ENCODE measurements around the gene DNAI2. TPM values are rescaled to one million over a fixed set of nuclear protein-coding genes. Genes with fewer than 3 reads are reported as not detected.

Gene DNAI2
- total RNA-seq, 1 experiment from 2014 or later, result not detected

DNA sequence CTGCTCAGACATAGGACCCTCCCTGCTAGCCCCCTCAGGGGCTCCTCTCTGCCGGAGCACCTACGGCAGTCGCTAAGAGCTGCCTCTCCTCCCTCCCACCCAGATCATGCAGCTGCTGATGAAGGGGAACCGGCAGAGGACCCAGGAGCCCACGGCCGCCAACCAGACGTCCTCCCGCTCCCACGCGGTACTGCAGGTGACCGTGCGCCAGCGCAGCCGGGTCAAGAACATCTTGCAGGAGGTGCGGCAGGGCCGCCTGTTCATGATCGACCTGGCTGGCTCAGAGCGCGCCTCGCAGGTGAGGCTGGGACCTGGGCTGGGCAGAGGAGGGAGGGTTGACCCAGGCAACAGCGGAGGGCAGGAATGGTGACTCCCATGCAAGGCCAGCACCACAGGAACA is 70.6 kb downstream of the DNAI2 start:
- TF ChIP-seq, protein P1, sequence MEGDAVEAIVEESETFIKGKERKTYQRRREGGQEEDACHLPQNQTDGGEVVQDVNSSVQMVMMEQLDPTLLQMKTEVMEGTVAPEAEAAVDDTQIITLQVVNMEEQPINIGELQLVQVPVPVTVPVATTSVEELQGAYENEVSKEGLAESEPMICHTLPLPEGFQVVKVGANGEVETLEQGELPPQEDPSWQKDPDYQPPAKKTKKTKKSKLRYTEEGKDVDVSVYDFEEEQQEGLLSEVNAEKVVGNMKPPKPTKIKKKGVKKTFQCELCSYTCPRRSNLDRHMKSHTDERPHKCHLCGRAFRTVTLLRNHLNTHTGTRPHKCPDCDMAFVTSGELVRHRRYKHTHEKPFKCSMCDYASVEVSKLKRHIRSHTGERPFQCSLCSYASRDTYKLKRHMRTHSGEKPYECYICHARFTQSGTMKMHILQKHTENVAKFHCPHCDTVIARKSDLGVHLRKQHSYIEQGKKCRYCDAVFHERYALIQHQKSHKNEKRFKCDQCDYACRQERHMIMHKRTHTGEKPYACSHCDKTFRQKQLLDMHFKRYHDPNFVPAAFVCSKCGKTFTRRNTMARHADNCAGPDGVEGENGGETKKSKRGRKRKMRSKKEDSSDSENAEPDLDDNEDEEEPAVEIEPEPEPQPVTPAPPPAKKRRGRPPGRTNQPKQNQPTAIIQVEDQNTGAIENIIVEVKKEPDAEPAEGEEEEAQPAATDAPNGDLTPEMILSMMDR (IDR thresholded peaks at IDR 0.05; ENCODE audit: insufficient read depth in 1 of 2, low read depth in 1 of 2, low read length in 1 of 2, severe bottlenecking in 1 of 2, unreplicated experiment in 1 of 2), result no peak
- Histone ChIP-seq H3K9me3 (no peaks in the 10 kb centered on the region), H3K4me1 (no peaks in the 10 kb centered on the region), H3K4me3 (ENCODE audit: low read depth, low read length) (no peak overlapping the region), H3K27me3 (replicated peaks; ENCODE audit: control insufficient read depth, insufficient read depth, low read length) (no peaks in the 10 kb centered on the region), H3K36me3 (ENCODE audit: control insufficient read depth, insufficient read depth, low read length) (no peaks in the 10 kb centered on the region)
- H3K27ac Mint-ChIP-seq (ENCODE audit: unreplicated experiment), result peak overlapping the region; percentile 39
- no TSS peak for BruUV-seq (replicated peaks)
- no peak for DNase-seq
- H3K4me3 Mint-ChIP-seq (ENCODE audit: unreplicated experiment), result no peak overlapping the region
- intact Hi-C loops (cut with micrococcal nuclease; ENCODE audit: unreplicated experiment), result no loop called here
- ChIA-PET CTCF (interaction anchor here (1.9 kb wide), 1 partner anchor 35 kb away, joined by 4 read pairs; no protein-coding TSS in a partner anchor), POLR2A (no interaction called here)
- H3K4me1 Mint-ChIP-seq (ENCODE audit: low read depth, unreplicated experiment), result peaks cover 6% of the 10 kb centered on the region
- no peaks in the 10 kb centered on the region for H3K36me3 Mint-ChIP-seq (ENCODE audit: insufficient read depth, unreplicated experiment)
- peaks cover 18% of the 10 kb centered on the region for H3K27me3 Mint-ChIP-seq (ENCODE audit: insufficient read depth, unreplicated experiment)
- no peaks in the 10 kb centered on the region for H3K9me3 Mint-ChIP-seq (ENCODE audit: unreplicated experiment)

DNA sequence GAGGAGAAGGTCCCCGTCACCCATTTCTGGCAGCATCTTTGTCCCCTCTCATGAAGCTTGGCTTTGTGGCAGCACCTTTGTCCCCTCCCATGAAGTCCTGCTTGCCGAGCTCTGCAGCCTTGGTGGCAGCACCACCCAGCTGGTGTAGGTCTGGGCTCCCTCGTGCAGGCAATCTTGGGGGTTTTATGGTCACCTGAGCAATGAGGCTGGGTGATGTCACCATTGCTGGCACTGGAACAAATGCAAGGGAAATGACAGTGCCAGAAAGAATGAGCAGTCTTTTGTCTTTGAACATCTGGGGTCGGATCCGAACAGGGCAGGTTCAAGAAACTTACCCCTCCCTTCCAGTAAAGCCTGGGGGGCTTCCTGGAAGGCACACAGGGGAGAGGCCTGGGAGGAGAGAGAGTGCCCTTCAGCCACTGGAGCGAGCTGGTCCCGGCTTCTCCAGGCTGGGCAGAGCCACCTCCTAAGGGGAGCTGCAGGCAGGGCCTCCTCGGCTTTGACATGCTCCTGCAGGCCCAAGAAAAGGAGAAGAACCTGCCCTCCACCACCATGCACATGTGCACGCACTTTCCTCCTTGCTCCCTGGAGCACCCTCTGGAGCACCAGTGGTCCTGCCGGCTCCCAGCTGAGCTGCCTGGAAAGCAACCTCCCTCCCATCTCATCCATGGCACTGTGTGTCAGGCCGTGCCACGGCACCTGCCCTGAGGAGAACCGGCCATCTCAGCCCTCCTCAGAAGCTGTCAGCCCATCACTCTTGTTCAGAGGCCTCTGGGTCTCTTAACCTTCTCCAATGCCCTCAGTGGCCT is 71.6 kb downstream of the DNAI2 start:
- POLR2A ChIA-PET, result no interaction called here
- Mint-ChIP-seq H3K4me3 (ENCODE audit: unreplicated experiment) (no peak overlapping the region), H3K9me3 (ENCODE audit: unreplicated experiment) (no peaks in the 10 kb centered on the region), H3K4me1 (ENCODE audit: low read depth, unreplicated experiment) (peaks cover 6% of the 10 kb centered on the region), H3K27ac (ENCODE audit: unreplicated experiment) (no peak overlapping the region), H3K27me3 (ENCODE audit: insufficient read depth, unreplicated experiment) (peaks cover 18% of the 10 kb centered on the region), H3K36me3 (ENCODE audit: insufficient read depth, unreplicated experiment) (no peaks in the 10 kb centered on the region)
- Histone ChIP-seq H3K9me3 (no peaks in the 10 kb centered on the region), H3K27me3 (replicated peaks; ENCODE audit: control insufficient read depth, insufficient read depth, low read length) (no peaks in the 10 kb centered on the region), H3K4me1 (no peaks in the 10 kb centered on the region), H3K36me3 (ENCODE audit: control insufficient read depth, insufficient read depth, low read length) (no peaks in the 10 kb centered on the region), H3K4me3 (ENCODE audit: low read depth, low read length) (no peak overlapping the region)
- no TSS peak for BruUV-seq (replicated peaks)
- CTCF ChIA-PET, result interaction anchor here (1.9 kb wide), 1 partner anchor 34 kb away, joined by 4 read pairs; no protein-coding TSS in a partner anchor
- no peak for DNase-seq
- intact Hi-C loops (cut with micrococcal nuclease; ENCODE audit: unreplicated experiment), result no loop called here
- TF ChIP-seq, protein P1 (IDR thresholded peaks at IDR 0.05; ENCODE audit: insufficient read depth in 1 of 2, low read depth in 1 of 2, low read length in 1 of 2, severe bottlenecking in 1 of 2, unreplicated experiment in 1 of 2), result no peak

DNA sequence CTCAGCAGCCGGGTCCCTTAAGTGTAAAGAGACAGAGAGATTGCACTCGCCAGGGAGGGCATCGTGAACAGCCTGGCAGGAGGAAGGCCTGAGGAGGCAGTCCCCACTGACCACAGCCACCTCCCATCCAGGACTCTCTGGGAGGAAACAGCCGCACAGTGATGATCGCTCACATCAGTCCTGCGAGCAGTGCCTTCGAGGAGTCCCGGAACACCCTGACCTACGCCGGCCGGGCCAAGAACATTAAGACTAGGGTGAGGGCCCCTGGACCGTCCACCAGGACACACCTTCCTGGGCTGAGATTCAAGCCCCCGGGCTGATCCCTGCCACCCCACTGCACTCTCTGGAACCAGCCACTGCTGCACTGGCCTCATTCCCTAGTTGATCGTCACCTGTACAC is 73.6 kb downstream of the DNAI2 start:
- H3K9me3 ChIP-seq, result no peaks in the 10 kb centered on the region
- H3K27me3 ChIP-seq (replicated peaks; ENCODE audit: control insufficient read depth, insufficient read depth, low read length), result no peaks in the 10 kb centered on the region
- Mint-ChIP-seq H3K36me3 (ENCODE audit: insufficient read depth, unreplicated experiment) (no peaks in the 10 kb centered on the region), H3K27ac (ENCODE audit: unreplicated experiment) (no peak overlapping the region), H3K9me3 (ENCODE audit: unreplicated experiment) (no peaks in the 10 kb centered on the region), H3K27me3 (ENCODE audit: insufficient read depth, unreplicated experiment) (peaks cover 20% of the 10 kb centered on the region), H3K4me1 (ENCODE audit: low read depth, unreplicated experiment) (peaks cover 6% of the 10 kb centered on the region), H3K4me3 (ENCODE audit: unreplicated experiment) (no peak overlapping the region)
- ChIA-PET CTCF (interaction anchor here (0.6 to 0.7 kb wide), 2 partner anchors 389 to 1159 kb away, joined by 3 to 4 read pairs; partner anchors contain the start of gene RAB37), POLR2A (no interaction called here)
- H3K4me1 ChIP-seq, result no peaks in the 10 kb centered on the region
- no peak overlapping the region for H3K4me3 ChIP-seq (ENCODE audit: low read depth, low read length)
- no peaks in the 10 kb centered on the region for H3K36me3 ChIP-seq (ENCODE audit: control insufficient read depth, insufficient read depth, low read length)
- DNase-seq, result no peak
- TF ChIP-seq, protein P1 (IDR thresholded peaks at IDR 0.05; ENCODE audit: insufficient read depth in 1 of 2, low read depth in 1 of 2, low read length in 1 of 2, severe bottlenecking in 1 of 2, unreplicated experiment in 1 of 2), result no peak
- BruUV-seq (replicated peaks), result no TSS peak
- intact Hi-C loops (cut with micrococcal nuclease; ENCODE audit: unreplicated experiment), result no loop called here

Measured in Caco-2 (cell line).